Measurements from ENCODE around the gene GOLPH3.
A peak's percentile ranks its signal among the peaks of the same experiment; 100 is the strongest.

Gene GOLPH3

DNA sequence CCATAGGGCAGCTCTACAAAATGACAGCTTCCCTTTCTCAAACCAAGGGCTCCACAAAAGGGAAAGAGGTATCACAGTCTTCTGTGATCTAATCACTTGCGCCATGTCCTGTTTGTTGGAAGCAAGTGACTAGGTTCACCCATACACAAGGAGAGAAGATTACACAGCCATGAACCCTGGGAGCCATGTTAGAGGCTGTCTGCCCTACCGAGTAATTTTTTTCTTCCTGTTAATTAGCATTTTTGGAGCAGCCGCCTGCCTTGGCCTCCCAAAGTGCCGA lies 33.2 kb upstream of the GOLPH3 start:
- DNase-seq (ENCODE audit: low read depth) = peak; percentile 55
- no peak overlapping the region for H3K4me3 ChIP-seq (ENCODE audit: low read depth, low read length)
- TF ChIP-seq, protein P1, sequence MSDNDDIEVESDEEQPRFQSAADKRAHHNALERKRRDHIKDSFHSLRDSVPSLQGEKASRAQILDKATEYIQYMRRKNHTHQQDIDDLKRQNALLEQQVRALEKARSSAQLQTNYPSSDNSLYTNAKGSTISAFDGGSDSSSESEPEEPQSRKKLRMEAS (IDR thresholded peaks at IDR 0.05; ENCODE audit: low read depth, low read length) = no peak
- no peak for TF ChIP-seq POLR2A (IDR thresholded peaks at IDR 0.05; ENCODE audit: extremely low read depth, insufficient read length)
- TF ChIP-seq, protein P2, sequence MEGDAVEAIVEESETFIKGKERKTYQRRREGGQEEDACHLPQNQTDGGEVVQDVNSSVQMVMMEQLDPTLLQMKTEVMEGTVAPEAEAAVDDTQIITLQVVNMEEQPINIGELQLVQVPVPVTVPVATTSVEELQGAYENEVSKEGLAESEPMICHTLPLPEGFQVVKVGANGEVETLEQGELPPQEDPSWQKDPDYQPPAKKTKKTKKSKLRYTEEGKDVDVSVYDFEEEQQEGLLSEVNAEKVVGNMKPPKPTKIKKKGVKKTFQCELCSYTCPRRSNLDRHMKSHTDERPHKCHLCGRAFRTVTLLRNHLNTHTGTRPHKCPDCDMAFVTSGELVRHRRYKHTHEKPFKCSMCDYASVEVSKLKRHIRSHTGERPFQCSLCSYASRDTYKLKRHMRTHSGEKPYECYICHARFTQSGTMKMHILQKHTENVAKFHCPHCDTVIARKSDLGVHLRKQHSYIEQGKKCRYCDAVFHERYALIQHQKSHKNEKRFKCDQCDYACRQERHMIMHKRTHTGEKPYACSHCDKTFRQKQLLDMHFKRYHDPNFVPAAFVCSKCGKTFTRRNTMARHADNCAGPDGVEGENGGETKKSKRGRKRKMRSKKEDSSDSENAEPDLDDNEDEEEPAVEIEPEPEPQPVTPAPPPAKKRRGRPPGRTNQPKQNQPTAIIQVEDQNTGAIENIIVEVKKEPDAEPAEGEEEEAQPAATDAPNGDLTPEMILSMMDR (IDR thresholded peaks at IDR 0.05; ENCODE audit: low read depth, low read length) = no peak
- no peak for TF ChIP-seq MYC (IDR thresholded peaks at IDR 0.05; ENCODE audit: low read depth, low read length)

DNA sequence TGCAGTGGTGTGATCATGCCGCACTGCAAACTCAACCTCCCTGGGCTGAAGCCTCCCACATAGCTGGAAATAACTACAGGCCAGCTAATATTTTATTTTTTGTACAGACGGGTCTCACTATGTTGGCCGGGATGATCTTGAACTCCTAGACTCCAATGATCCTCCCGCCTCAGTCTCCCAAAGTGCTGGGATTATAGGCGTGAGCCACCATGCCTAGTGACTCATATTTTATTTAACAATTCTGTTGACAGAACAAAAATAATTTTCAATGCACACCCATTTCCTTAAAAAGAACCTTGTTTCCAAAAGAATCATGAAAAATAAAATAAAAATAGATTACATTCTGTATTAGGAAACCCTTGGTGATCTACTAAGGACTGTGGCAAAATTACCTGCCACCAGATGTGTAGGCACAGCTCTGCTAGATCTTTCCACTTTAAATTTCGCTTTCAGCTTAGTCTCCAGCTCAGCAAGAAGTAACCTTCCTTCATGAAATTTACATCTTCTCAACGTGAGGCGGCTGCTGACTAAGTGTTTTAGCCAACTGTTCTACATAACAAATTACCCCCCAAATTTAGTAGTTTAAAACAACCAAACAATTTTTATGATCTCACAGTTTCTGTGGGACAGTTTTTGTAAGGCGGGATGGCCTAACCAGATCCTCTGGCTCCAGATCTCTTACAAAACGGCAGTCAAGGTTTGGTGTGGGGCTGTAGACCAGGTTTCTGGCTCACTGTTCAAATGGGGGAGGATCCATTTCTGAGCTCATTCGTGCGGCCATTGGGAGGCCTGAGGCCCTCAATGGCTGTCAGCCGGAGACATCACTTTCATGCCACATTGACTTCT lies 32.6 kb upstream of the GOLPH3 start:
- no peak for TF ChIP-seq POLR2A (IDR thresholded peaks at IDR 0.05; ENCODE audit: extremely low read depth, insufficient read length)
- TF ChIP-seq, protein P1 (IDR thresholded peaks at IDR 0.05; ENCODE audit: low read depth, low read length) = no peak
- no peak for TF ChIP-seq MYC (IDR thresholded peaks at IDR 0.05; ENCODE audit: low read depth, low read length)
- TF ChIP-seq, protein P2 (IDR thresholded peaks at IDR 0.05; ENCODE audit: low read depth, low read length) = no peak
- H3K4me3 ChIP-seq (ENCODE audit: low read depth, low read length) = no peak overlapping the region
- no peak for DNase-seq (ENCODE audit: low read depth)

DNA sequence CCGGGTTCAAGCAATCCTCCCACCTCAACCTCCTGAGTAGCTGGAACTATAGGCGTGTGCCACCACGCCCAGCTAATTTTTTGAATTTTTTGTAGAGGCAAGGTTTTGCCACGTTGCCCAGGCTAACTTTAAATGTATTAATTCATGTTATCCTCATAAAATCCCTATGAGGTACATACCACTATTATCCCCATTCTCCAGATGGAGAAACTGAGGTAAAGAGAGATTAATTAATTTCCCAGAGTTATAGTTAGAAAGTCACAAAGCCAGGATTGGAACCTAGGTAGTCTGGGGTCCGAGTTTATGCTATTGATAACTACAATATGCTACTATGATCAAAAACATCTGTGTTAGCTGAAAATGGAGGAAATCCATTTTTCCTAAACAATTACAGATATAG lies 31.9 kb upstream of the GOLPH3 start:
- TF ChIP-seq POLR2A (IDR thresholded peaks at IDR 0.05; ENCODE audit: extremely low read depth, insufficient read length) = no peak
- TF ChIP-seq, protein P1 (IDR thresholded peaks at IDR 0.05; ENCODE audit: low read depth, low read length) = no peak
- TF ChIP-seq, protein P2 (IDR thresholded peaks at IDR 0.05; ENCODE audit: low read depth, low read length) = no peak
- no peak for TF ChIP-seq MYC (IDR thresholded peaks at IDR 0.05; ENCODE audit: low read depth, low read length)
- no peak for DNase-seq (ENCODE audit: low read depth)
- no peak overlapping the region for H3K4me3 ChIP-seq (ENCODE audit: low read depth, low read length)

DNA sequence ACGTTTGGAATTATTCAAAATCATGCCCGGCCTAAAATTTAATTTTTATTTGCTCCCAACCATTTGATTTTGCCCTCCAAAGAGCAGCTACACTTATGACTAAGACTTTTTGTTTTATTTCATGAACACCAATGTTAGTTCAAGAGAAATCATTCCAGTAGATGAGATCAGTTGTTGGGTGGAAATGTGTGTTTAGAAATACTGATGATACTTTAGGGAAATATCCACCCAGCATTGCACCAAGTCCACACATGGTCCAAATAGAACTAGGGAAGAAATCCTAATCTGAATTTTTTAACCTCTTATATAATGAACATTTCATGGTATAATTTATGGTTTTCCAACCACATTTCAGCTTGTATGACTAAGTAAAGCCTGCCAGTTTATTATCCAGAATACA lies 28.3 kb upstream of the GOLPH3 start:
- TF ChIP-seq POLR2A (IDR thresholded peaks at IDR 0.05; ENCODE audit: extremely low read depth, insufficient read length) = no peak
- no peak for TF ChIP-seq MYC (IDR thresholded peaks at IDR 0.05; ENCODE audit: low read depth, low read length)
- TF ChIP-seq, protein P2 (IDR thresholded peaks at IDR 0.05; ENCODE audit: low read depth, low read length) = no peak
- TF ChIP-seq, protein P1 (IDR thresholded peaks at IDR 0.05; ENCODE audit: low read depth, low read length) = no peak
- no peak for DNase-seq (ENCODE audit: low read depth)
- H3K4me3 ChIP-seq (ENCODE audit: low read depth, low read length) = no peak overlapping the region

DNA sequence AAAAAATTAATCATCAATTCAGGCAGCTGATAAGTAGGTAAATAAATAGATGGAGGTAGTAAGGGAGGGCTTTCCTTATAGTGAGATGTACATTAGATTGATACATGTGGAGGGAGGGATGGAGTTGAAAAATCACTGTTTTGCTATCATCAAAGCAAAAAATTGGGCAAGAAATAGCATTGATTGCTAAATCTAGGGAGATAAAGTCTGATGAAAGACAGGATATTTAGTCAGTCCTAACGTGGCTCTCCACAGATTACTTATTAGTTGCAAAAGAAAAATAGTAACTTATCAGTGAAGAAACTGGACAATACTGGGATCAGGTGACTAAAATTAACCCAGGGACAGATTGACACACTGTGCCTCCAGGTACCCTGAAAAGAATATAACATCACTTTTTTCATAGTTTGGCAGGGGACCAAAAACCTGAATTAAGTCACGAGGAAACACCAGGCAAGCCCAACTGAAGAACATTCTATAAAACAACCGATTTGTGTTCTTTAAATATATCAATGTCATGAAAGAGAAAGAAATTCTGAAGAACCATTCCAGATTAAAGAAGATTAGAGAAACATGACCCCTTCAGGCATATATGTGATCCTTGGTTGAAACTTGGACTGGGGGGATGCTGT lies 27.1 kb upstream of the GOLPH3 start:
- no peak for DNase-seq (ENCODE audit: low read depth)
- H3K4me3 ChIP-seq (ENCODE audit: low read depth, low read length) = no peak overlapping the region
- TF ChIP-seq POLR2A (IDR thresholded peaks at IDR 0.05; ENCODE audit: extremely low read depth, insufficient read length) (no peak), MYC (IDR thresholded peaks at IDR 0.05; ENCODE audit: low read depth, low read length) (no peak)
- TF ChIP-seq, protein P2 (IDR thresholded peaks at IDR 0.05; ENCODE audit: low read depth, low read length) = no peak
- TF ChIP-seq, protein P1 (IDR thresholded peaks at IDR 0.05; ENCODE audit: low read depth, low read length) = no peak
